WERI-Rb-1 (cell line): ENCODE measurements around the gene FCRL5.
A peak's percentile ranks its signal among the peaks of the same experiment; 100 is the strongest.
"Not testable (repeated sequence)": the region's sequence is repeated elsewhere in the genome, so short reads cannot be mapped to it uniquely, and the experiment has no call there.

ENCODE experiments used
- DNase-seq: peaks from one replicate; pipeline ENCODE4 v3.0.0-alpha.2; 2020
- H3K27ac ChIP-seq: fragments of 250-450 bp; sonication (Bioruptor Pico); 2 replicates; pipeline ENCODE4 v1.5.1; 2020; ENCODE audit warnings: mild to moderate bottlenecking, moderate library complexity
- H3K27me3 ChIP-seq: fragments of 250-450 bp; sonication (Bioruptor Pico); 2 replicates; pipeline ENCODE4 v1.5.1; 2021; ENCODE audit warnings: mild to moderate bottlenecking, low read depth, moderate library complexity; ENCODE audit not compliant: insufficient read depth, severe bottlenecking
- H3K36me3 ChIP-seq: fragments of 250-450 bp; sonication (Bioruptor Pico); 2 replicates; pipeline ENCODE4 v1.5.1; 2020; ENCODE audit warnings: mild to moderate bottlenecking, moderate library complexity
- H3K4me3 ChIP-seq: 2 replicates; pipeline ENCODE4 v1.5.1; 2011; ENCODE audit warnings: low read depth, mild to moderate bottlenecking, control low read depth, low read length
- H3K9me3 ChIP-seq: fragments of 250-450 bp; sonication (Bioruptor Pico); 2 replicates; pipeline ENCODE4 v1.5.1; 2021; ENCODE audit warnings: mild to moderate bottlenecking, moderate library complexity; ENCODE audit not compliant: severe bottlenecking
- CTCF ChIP-seq: IDR thresholded peaks from 2 replicates; pipeline ENCODE4 v1.5.1; 2011; ENCODE audit warnings: low read depth, mild to moderate bottlenecking, control low read depth, inconsistent platforms, low read length

FCRL5 gene

DNA sequence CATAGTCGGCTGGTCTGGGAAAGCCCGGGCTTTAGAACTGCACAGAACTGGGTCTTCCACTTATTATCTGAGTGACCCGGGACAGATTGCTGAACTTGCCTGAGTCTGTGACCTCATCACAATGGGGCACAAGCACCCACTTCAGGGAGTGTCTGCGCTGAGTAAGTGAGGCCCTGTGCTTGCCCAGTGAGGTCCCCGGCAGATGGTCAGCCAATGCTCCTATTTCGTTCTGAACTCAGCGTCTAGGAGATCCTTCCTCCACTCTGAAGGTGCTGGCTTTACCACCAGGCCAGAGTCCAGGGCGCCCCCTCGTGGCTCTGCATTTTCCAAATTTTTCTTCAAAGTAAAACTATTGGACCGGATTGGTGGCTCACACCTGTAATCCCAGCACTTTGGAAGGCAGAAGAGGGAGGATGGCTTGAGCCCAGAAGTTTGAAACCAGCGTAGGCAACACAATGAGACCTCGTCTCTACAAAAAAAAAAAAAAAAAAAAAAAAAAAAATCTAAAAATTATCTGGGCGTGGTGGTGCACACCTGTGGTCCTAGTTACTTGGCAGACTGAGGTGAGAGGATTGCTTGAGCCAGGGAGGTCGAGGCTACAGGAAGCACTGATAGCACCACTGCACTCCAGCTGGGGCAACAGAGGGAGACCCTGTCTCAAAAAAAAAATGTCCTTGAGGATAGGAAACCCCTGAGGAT, 61.7 kb downstream of the FCRL5 start:
- H3K27ac ChIP-seq, result no peak overlapping the region
- peak; percentile 83 for TF ChIP-seq CTCF
- peak; percentile 96 for DNase-seq

DNA sequence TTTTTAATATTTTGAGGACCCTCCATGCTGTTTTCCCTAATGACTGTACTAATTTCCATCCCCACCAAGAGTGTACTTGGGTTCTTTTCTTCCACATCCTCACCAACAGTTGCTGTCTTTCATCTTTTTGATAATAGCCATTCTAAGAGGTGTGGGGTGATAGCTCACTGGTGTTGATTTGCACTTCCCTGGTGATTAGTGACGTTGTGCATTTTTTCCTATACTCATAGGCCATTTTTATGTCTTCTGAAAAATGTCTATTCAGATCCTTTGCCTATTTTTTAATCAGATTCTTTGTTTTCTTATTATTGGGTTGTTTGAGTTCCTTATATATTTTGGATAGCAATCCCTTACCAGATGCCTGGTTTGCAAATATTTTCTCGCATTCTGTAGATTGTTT, 64.2 kb downstream of the FCRL5 start:
- H3K36me3 ChIP-seq, result no peaks in the 10 kb centered on the region
- H3K4me3 ChIP-seq, result no peak overlapping the region
- no peak overlapping the region for H3K27ac ChIP-seq
- no peaks in the 10 kb centered on the region for H3K9me3 ChIP-seq
- H3K27me3 ChIP-seq, result no peaks in the 10 kb centered on the region
- DNase-seq, result no peak
- TF ChIP-seq CTCF, result no peak

More for the DNA sequence above, 61.7 kb downstream of the FCRL5 start:
- H3K4me3 ChIP-seq, result no peak overlapping the region
- no peaks in the 10 kb centered on the region for H3K9me3 ChIP-seq
- no peaks in the 10 kb centered on the region for H3K36me3 ChIP-seq
- H3K27me3 ChIP-seq, result no peaks in the 10 kb centered on the region

DNA sequence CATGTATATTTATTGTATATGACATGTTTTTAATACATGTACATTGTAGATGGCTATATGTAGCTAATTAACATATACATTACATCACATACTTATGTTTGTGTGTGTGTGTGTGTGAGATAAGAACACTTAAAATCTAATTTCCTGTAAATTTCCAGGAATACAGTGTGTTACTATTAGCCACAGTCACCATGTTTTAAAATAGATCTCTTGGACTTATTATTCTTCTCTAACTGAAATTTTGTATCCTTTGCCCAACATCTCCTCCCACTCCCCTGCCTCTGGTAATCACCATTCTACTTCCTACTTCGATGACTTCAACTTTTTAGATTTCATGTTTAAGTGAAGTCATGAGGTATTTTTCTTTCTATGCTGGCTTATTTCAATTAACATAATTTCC, 64.8 kb downstream of the FCRL5 start:
- H3K36me3 ChIP-seq, result no peaks in the 10 kb centered on the region
- no peak for TF ChIP-seq CTCF
- no peaks in the 10 kb centered on the region for H3K9me3 ChIP-seq

DNA sequence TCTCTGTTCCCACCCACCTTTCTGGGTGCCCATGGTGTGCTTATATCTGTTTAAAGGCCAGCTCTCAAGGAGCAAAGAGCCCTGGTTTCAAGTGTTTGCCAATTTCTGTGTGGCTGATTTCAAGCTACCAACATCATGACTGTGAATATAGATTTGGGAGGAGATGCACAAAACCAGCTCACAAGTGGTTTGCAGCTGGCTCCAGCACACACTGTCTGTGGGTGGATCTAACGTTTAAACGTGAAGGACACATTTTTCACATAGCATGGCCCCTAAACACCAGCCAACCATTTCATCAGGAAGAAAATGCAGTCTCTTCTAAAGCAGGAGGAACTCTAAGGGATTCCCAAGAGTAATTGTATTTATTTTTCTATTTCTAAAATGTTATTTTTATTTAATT, 65.2 kb downstream of the FCRL5 start:
- no peaks in the 10 kb centered on the region for H3K36me3 ChIP-seq
- TF ChIP-seq CTCF, result no peak
- no peak overlapping the region for H3K27ac ChIP-seq
- H3K9me3 ChIP-seq, result no peaks in the 10 kb centered on the region
- H3K27me3 ChIP-seq, result no peaks in the 10 kb centered on the region
- no peak overlapping the region for H3K4me3 ChIP-seq
- no peak for DNase-seq

More for the DNA sequence above, 64.8 kb downstream of the FCRL5 start:
- no peak overlapping the region for H3K4me3 ChIP-seq
- no peak for DNase-seq
- no peaks in the 10 kb centered on the region for H3K27me3 ChIP-seq
- H3K27ac ChIP-seq, result no peak overlapping the region

- H3K27me3 ChIP-seq, DNase-seq, H3K4me3 ChIP-seq, H3K27ac ChIP-seq, H3K36me3 ChIP-seq, H3K9me3 ChIP-seq: not testable (repeated sequence)
Observed at GRCh38 chr1:157486400-157486799, 65.9 kb downstream of the FCRL5 start.

DNA sequence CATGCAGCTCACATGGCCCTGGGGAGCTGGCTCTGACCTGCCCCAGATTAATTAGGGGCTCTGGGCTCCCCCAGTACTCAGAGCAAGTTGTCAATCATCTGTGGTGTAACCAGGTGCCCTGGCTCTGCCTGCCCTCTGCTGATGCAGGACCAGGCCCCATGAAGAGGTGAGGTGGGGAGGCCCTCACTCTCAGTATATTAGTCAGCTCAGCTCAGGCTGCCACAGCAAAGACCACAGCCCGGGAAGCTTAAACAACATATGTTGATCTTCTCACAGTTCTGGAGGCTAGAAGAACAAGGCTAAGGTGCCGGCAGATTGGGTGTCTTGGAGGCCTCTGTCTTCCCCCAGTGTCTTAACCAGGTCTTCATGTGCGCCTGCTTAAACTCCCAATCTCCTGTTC, 66.5 kb downstream of the FCRL5 start:
- 0 out of 2 replicates have a peak overlapping the region, but pooled peaks have one; percentile 13 for H3K27ac ChIP-seq
- TF ChIP-seq CTCF, result no peak
- H3K4me3 ChIP-seq, result no peak overlapping the region
- peaks cover under 1% of the 10 kb centered on the region for H3K9me3 ChIP-seq
- peak; percentile 65 for DNase-seq
- no peaks in the 10 kb centered on the region for H3K36me3 ChIP-seq
- H3K27me3 ChIP-seq, result no peaks in the 10 kb centered on the region
